NCI-H226 (cell line): Measurements from ENCODE around the gene TBX10.
"Not testable (repeated sequence)": the region's sequence is repeated elsewhere in the genome, so short reads cannot be mapped to it uniquely, and the experiment has no call there.

Experiments
- DNase-seq: peaks from one replicate; pipeline ENCODE4 v3.0.0-alpha.2; 2015

TBX10 gene

GRCh38 chr11:67630228-67630942, 9.2 kb downstream of the TBX10 start:
- peak; percentile 90 for DNase-seq

- peak; percentile 61 for DNase-seq
Observed at GRCh38 chr11:67629386-67630227, 10.0 kb downstream of the TBX10 start, which contains the start of gene NUDT8. Gene NUDT8 (minus strand): TSS chr11:67629937. CDS start chr11:67629911, 26 bp downstream.

DNA sequence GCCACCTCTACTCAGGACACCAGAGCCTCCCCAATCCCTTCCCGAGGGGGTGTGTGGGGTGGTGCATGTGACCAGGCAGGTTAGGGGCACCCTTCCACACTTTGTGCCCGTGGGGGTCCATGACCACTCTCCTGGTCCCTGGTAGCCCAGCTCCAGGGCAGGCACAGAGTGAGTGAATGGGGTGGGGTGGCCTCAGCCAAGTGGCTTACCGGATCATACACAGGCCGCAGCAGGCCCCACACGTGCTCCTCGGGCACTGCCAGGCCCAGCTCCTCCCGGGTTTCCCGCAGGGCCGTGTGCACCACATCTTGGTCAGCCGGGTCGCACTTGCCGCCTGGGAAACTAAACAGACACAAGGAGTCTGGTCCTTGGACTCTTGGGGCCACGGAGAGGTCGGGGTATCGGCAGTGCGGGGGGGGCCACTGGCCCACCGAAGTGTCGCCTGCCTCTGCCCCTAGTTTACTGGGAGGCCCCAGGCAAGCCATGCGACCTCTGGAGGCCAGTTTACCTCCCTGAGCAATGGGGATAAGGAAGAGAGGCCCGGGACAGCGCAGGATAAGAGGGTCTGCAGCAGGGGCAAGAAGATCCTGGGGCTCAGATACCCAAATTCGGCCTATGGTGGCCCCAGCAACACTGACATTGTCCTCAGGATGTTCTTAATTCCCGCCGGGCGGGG, 10.7 kb downstream of the TBX10 start:
- no peak for DNase-seq

DNA sequence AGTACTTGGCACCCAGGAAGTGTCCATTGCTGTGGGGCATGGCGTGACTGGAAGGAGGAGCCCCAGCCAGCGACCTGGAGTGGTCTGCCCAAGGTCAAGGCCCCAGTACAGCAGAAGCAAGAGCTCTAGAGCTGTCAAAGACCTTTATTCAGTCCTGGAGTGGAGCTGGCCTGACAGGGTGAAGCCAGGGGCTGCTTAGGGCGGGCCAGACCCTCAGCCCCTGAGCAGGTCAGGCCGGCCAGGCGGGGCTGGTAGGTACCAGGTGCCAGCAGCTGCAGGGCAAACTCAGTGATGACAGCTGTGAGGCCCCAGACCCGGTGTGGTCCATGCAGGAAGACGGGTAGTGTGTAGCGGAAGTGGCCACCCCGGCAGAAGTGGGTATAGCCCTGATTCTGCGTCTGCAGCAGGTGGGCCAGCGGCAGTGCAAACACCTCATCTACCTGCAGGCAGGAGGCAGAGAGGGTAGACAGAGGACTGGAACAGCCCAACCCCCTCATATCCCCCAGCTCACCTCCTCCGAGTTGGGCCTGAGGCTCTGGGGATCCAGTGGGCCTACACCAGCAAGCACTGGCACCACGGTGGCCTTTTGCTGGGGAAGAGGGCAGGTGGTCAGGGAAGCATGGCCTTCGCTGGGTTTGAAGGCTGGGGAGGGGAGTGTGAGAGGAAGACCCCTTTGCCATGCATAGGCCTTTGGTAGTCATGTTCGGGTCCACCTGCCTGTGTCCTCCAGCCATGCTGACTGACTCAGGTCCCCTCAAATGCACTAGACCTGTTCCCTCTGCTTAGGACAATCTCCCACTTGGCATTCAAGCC, 11.5 kb downstream of the TBX10 start:
- no peak for DNase-seq

DNA sequence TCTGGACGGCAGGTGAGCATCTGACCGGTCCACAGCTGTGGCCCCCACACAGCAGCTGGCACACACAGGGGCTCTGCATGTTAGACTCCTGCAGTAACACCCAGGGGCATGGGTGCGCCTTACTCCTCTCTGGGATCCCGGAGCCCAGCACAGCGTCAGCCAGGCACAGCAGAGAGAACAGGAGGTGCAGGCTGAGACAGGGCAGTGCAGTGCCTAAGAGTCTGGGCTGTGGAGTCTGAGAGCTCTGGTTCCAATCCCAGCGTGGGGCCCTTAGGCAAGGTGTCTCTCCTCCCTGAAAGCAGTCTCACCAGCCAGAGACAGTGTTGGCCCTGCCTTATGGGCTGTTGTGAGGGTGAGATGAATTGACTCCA, 12.1 kb downstream of the TBX10 start:
- no peak for DNase-seq

DNA sequence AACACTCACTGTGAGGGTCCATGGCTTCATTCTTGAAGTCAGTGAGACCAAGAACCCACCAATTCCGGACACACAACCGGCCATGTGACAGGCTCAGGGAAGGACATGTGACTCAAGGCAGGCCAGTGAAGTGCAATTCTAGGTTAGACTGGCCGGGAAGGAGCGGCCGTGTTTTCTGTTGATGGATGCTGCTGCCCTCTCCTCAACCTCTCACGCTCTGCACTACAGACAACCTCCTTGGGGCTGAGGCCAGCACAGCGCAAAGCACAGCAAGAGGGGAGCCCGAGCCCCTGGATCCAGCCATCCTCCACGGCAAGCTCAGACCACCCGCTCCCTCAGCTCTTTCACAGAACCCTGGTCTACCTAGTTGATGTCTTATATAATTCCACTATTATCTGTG, 12.6 kb downstream of the TBX10 start:
- no peak for DNase-seq

GRCh38 chr11:67626131-67626833, 13.3 kb downstream of the TBX10 start:
- not testable (repeated sequence) for DNase-seq

- DNase-seq = not testable (repeated sequence)
Observed at GRCh38 chr11:67623795-67624194, 15.8 kb downstream of the TBX10 start.

DNA sequence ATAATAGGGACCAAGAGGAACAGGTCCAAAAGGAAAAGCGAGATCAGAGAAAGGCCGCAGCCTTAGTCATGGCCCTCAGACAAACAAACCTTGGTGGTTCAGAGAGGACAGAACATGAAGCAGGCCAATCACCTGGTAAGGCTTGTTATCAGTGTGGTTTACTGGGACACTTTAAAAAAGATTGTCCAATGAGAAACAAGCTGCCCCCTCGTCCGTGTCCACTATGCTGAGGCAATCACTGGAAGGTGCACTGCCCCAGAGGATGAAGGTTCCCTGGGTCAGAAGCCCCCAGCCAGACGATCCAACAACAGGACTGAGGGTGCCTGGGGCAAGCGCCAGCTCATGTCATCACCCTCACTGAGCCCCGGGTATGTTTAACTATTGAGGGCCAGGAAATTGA, 16.7 kb downstream of the TBX10 start:
- DNase-seq = not testable (repeated sequence)

DNA sequence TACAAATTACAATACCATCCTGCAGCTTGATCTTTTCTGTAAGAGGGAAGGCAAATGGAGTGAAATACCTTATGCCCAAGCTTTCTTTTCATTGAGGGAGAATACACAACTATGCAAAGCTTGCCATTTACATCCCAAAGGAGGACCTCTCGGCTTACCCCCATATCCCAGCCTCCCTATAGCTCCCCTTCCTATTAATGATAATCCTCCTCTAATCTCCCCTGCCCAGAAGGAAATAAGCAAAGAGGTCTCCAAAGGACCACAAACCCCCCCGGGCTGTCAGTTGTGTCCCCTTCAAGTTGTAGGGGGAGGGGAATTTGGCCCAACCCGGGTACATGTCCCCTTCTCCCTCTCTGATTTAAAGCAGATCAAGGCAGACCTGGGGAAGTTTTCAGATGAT, 17.6 kb downstream of the TBX10 start:
- DNase-seq = not testable (repeated sequence)

DNA sequence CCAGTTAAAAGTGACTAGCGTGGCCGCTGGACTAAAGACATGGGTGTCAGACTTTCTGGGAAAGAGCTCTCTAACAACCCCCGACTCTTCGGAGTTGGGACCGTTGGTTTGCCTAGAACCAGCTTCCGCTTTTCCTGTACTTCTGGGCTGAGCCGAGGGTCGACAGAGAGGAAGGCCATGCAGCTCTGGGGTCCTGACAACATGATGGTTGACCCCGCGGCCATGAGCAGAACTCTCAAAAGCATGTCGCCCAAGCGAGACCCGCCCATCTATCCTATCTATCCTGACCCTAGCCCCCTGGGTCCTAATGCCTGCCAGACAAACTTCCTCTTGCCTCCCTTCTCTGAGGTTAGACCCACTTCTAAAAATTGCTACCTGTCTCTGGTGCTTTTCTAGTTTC, 18.9 kb downstream of the TBX10 start:
- DNase-seq = not testable (repeated sequence)

- not testable (repeated sequence) for DNase-seq
Observed at GRCh38 chr11:67619683-67620618, 19.6 kb downstream of the TBX10 start.

DNA sequence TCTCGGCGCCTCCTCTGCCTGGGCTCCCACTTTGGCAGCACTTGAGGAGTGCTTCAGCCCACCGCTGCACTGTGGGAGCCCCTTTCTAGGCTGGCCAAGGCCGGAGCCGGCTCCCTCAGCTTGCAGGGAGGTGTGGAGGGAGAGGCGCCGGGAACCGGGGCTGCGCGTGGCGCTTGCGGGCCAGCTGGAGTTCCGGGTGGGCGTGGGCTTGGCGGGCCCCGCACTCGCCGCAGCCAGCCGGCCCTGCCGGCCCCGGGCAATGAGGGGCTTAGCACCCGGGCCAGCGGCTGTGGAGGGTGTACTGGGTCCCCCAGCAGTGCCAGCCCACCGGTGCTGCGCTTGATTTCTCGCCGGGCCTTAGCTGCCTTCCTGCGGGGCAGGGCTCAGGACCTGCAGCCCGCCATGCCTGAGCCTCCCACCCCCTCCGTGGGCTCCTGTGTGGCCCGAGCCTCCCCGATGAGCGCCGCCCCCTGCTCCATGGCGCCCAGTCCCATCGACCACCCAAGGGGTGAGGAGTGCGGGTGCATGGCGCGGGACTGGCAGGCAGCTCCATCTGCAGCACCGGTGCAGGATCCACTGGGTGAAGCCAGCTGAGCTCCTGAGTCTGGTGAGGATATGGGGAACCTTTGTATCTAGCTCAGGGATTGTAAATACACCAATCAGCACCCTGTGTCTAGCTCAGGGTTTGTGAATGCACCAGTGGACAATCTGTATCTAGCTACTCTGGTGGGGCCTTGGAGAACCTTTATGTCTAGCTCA, 20.5 kb downstream of the TBX10 start:
- DNase-seq = not testable (repeated sequence)

DNA sequence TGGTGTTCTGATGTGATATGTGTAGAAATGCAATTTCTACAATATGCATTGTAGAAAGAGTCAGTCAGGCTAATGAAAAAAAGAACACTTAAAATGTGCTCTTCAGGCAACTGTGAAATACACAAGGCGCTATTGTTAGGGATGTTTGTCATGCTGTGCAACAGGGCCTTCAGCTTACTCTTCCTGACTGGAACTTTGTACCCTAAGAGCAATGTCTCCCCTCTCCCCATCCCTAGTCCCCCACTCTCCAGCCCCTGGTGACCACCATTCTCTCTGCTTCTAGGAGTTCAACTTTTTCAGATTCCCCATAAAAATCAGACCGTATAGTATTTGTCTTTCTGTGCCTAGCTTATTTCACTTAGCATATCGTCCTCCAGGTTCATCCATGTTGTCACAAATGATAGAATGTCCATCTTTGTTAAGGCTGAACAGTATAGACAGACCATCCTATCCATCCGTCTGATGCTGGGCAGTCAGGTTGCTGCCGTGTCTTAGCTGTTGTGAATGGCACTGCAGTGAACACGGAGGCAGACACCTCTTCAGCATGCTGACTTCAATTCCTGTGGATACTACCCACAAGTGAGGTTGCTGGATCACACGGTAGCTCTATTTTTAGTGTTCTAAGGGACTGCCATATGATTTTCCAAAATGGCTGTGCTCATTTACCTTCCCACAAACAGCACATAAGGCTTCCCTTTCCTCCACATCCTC, 22.2 kb downstream of the TBX10 start:
- no peak for DNase-seq

- DNase-seq = no peak
Observed at GRCh38 chr11:67616431-67617242, 22.9 kb downstream of the TBX10 start.

DNA sequence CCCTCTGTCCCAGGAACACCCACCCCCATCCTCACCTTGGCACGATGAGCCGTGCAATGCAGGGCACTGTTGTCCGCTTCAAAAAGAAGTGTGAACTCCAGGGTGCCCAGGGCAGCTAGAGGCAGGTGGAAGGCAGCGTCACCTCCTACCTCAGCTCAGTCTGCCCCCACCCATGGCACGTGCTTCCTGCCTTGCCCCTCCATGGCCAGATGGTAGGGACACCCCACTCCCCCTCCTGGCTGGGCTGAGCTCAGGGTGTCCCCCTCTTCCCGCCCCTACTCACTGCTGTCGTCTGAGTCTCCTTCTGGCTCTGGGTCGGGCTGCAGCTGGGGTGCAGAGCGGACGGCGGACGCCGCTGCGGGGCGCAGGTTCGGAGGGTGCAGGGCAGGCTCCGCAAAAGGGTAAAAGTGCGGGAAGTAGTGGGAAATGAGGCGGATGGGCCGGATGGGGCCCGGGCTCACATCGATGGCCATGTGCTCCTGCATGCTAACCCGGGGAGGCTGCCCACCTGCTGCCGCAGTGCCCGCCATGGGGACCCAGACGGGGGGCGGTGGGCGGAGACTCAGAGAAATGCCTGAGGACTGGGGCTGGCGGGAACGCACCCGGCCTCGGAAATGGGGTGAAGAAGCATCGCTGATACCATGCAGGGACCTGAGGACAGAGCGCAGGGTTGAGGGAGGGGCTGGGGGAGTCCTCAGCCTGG, 23.7 kb downstream of the TBX10 start:
- DNase-seq = no peak
